Measurements from ENCODE around the gene ABCG2. TPM values are rescaled to one million over a fixed set of nuclear protein-coding genes. Genes with fewer than 3 reads are reported as not detected.

The ABCG2 gene
- total RNA-seq: 0.56 and 0.76 TPM in 2 replicates

GRCh38 chr4:88158489-88159228 is at the start of gene ABCG2:
ABCG2 (minus strand) TSS chr4:88158639; CDS start chr4:88139995, 18,644 bp downstream.
- peaks cover 5% of the 10 kb centered on the region for H3K9me3 Mint-ChIP-seq
- no peaks in the 10 kb centered on the region for H3K36me3 Mint-ChIP-seq (ENCODE audit: low read depth)
- peaks cover 23% of the 10 kb centered on the region for H3K27me3 Mint-ChIP-seq
- peak within 1 kb of the TSS; percentile 85 for H3K4me3 Mint-ChIP-seq
- DNase-seq: peak; percentile 86
- peak within 1 kb of the TSS; percentile 75 for H3K27ac Mint-ChIP-seq
- intact Hi-C loops (cut with micrococcal nuclease): loop anchor here (2.0 to 10.0 kb wide), 6 partner anchors 124 to 646 kb away; partner anchors contain the start of genes HERC3, PKD2 and PPM1K
- peaks cover 14% of the 10 kb centered on the region for H3K4me1 Mint-ChIP-seq

GRCh38 chr4:88208156-88208555 is 49.7 kb upstream of the ABCG2 start:
- Mint-ChIP-seq H3K36me3 (ENCODE audit: low read depth) (no peaks in the 10 kb centered on the region), H3K4me1 (peaks cover 5% of the 10 kb centered on the region), H3K4me3 (no peak overlapping the region), H3K9me3 (no peaks in the 10 kb centered on the region), H3K27me3 (peaks cover 9% of the 10 kb centered on the region), H3K27ac (no peak overlapping the region)
- no peak for DNase-seq
- intact Hi-C loops (cut with micrococcal nuclease): no loop called here

- H3K36me3 Mint-ChIP-seq (ENCODE audit: low read depth): no peaks in the 10 kb centered on the region
- no peak overlapping the region for H3K4me3 Mint-ChIP-seq
- H3K27ac Mint-ChIP-seq: no peak overlapping the region
- H3K4me1 Mint-ChIP-seq: peaks cover 1% of the 10 kb centered on the region
- peaks cover 6% of the 10 kb centered on the region for H3K27me3 Mint-ChIP-seq
- no peaks in the 10 kb centered on the region for H3K9me3 Mint-ChIP-seq
- no peak for DNase-seq
- intact Hi-C loops (cut with micrococcal nuclease): no loop called here
These were observed 48.7 kb upstream of the ABCG2 start for GRCh38 chr4:88207171-88207570.

- H3K36me3 Mint-ChIP-seq (ENCODE audit: low read depth): no peaks in the 10 kb centered on the region
- H3K9me3 Mint-ChIP-seq: no peaks in the 10 kb centered on the region
- intact Hi-C loops (cut with micrococcal nuclease): no loop called here
- H3K27ac Mint-ChIP-seq: no peak overlapping the region
- no peak overlapping the region for H3K4me3 Mint-ChIP-seq
- H3K4me1 Mint-ChIP-seq: no peaks in the 10 kb centered on the region
- peaks cover 4% of the 10 kb centered on the region for H3K27me3 Mint-ChIP-seq
- no peak for DNase-seq
These were observed 46.4 kb upstream of the ABCG2 start for GRCh38 chr4:88204882-88205281.

- intact Hi-C loops (cut with micrococcal nuclease): no loop called here
- H3K4me1 Mint-ChIP-seq: no peaks in the 10 kb centered on the region
- peaks cover 6% of the 10 kb centered on the region for H3K27me3 Mint-ChIP-seq
- H3K9me3 Mint-ChIP-seq: no peaks in the 10 kb centered on the region
- no peaks in the 10 kb centered on the region for H3K36me3 Mint-ChIP-seq (ENCODE audit: low read depth)
- no peak overlapping the region for H3K4me3 Mint-ChIP-seq
- no peak overlapping the region for H3K27ac Mint-ChIP-seq
- DNase-seq: no peak
These were observed 44.0 kb upstream of the ABCG2 start for GRCh38 chr4:88202443-88202842.

GRCh38 chr4:88200186-88200585 is 41.7 kb upstream of the ABCG2 start:
- Mint-ChIP-seq H3K4me1 (no peaks in the 10 kb centered on the region), H3K9me3 (no peaks in the 10 kb centered on the region), H3K27me3 (peaks cover 6% of the 10 kb centered on the region), H3K36me3 (ENCODE audit: low read depth) (no peaks in the 10 kb centered on the region), H3K4me3 (no peak overlapping the region), H3K27ac (no peak overlapping the region)
- intact Hi-C loops (cut with micrococcal nuclease): no loop called here
- DNase-seq: no peak

- H3K36me3 Mint-ChIP-seq (ENCODE audit: low read depth): no peaks in the 10 kb centered on the region
- H3K27ac Mint-ChIP-seq: no peak overlapping the region
- H3K27me3 Mint-ChIP-seq: peaks cover 2% of the 10 kb centered on the region
- H3K4me1 Mint-ChIP-seq: no peaks in the 10 kb centered on the region
- DNase-seq: no peak
- H3K9me3 Mint-ChIP-seq: no peaks in the 10 kb centered on the region
- intact Hi-C loops (cut with micrococcal nuclease): no loop called here
- H3K4me3 Mint-ChIP-seq: no peak overlapping the region
These were observed 38.2 kb upstream of the ABCG2 start for GRCh38 chr4:88196523-88197185.

- Mint-ChIP-seq H3K4me3 (no peak overlapping the region), H3K4me1 (no peaks in the 10 kb centered on the region), H3K27me3 (peaks cover 2% of the 10 kb centered on the region), H3K9me3 (no peaks in the 10 kb centered on the region), H3K36me3 (ENCODE audit: low read depth) (no peaks in the 10 kb centered on the region), H3K27ac (no peak overlapping the region)
- no peak for DNase-seq
- intact Hi-C loops (cut with micrococcal nuclease): no loop called here
These were observed 37.5 kb upstream of the ABCG2 start for GRCh38 chr4:88196013-88196365.

GRCh38 chr4:88195328-88196012 is 37.0 kb upstream of the ABCG2 start:
- intact Hi-C loops (cut with micrococcal nuclease): no loop called here

GRCh38 chr4:88191404-88191803 is 33.0 kb upstream of the ABCG2 start:
- peaks cover 2% of the 10 kb centered on the region for H3K27me3 Mint-ChIP-seq
- H3K27ac Mint-ChIP-seq: no peak overlapping the region
- intact Hi-C loops (cut with micrococcal nuclease): no loop called here
- peaks cover 2% of the 10 kb centered on the region for H3K4me1 Mint-ChIP-seq
- no peaks in the 10 kb centered on the region for H3K9me3 Mint-ChIP-seq
- DNase-seq: no peak
- no peak overlapping the region for H3K4me3 Mint-ChIP-seq
- no peaks in the 10 kb centered on the region for H3K36me3 Mint-ChIP-seq (ENCODE audit: low read depth)

More at GRCh38 chr4:88195328-88196012, 37.0 kb upstream of the ABCG2 start:
- H3K4me1 Mint-ChIP-seq: no peaks in the 10 kb centered on the region
- peaks cover 2% of the 10 kb centered on the region for H3K27me3 Mint-ChIP-seq
- H3K27ac Mint-ChIP-seq: no peak overlapping the region
- DNase-seq: no peak
- H3K36me3 Mint-ChIP-seq (ENCODE audit: low read depth): no peaks in the 10 kb centered on the region
- H3K9me3 Mint-ChIP-seq: no peaks in the 10 kb centered on the region
- H3K4me3 Mint-ChIP-seq: no peak overlapping the region

GRCh38 chr4:88189881-88190585 is 31.6 kb upstream of the ABCG2 start:
- Mint-ChIP-seq H3K27me3 (peaks cover 6% of the 10 kb centered on the region), H3K4me1 (peaks cover 2% of the 10 kb centered on the region), H3K4me3 (no peak overlapping the region)

GRCh38 chr4:88189418-88189738 is 30.9 kb upstream of the ABCG2 start:
- no peak overlapping the region for H3K27ac Mint-ChIP-seq
- no peaks in the 10 kb centered on the region for H3K9me3 Mint-ChIP-seq
- H3K27me3 Mint-ChIP-seq: peaks cover 9% of the 10 kb centered on the region
- DNase-seq: no peak
- no peak overlapping the region for H3K4me3 Mint-ChIP-seq
- no peaks in the 10 kb centered on the region for H3K36me3 Mint-ChIP-seq (ENCODE audit: low read depth)
- H3K4me1 Mint-ChIP-seq: peaks cover 2% of the 10 kb centered on the region
- intact Hi-C loops (cut with micrococcal nuclease): no loop called here

More at GRCh38 chr4:88189881-88190585, 31.6 kb upstream of the ABCG2 start:
- Mint-ChIP-seq H3K36me3 (ENCODE audit: low read depth) (no peaks in the 10 kb centered on the region), H3K27ac (no peak overlapping the region), H3K9me3 (no peaks in the 10 kb centered on the region)
- no peak for DNase-seq
- intact Hi-C loops (cut with micrococcal nuclease): no loop called here

GRCh38 chr4:88188738-88189417 is 30.4 kb upstream of the ABCG2 start:
- no peaks in the 10 kb centered on the region for H3K36me3 Mint-ChIP-seq (ENCODE audit: low read depth)
- H3K9me3 Mint-ChIP-seq: peaks cover 3% of the 10 kb centered on the region
- DNase-seq: no peak

More at GRCh38 chr4:88188738-88189417, 30.4 kb upstream of the ABCG2 start:
- intact Hi-C loops (cut with micrococcal nuclease): no loop called here
- Mint-ChIP-seq H3K27ac (no peak overlapping the region), H3K27me3 (peaks cover 14% of the 10 kb centered on the region), H3K4me1 (peaks cover 4% of the 10 kb centered on the region), H3K4me3 (no peak overlapping the region)
